ENCODE results near the gene MYO3A.
"Not testable (repeated sequence)": the region's sequence is repeated elsewhere in the genome, so short reads cannot be mapped to it uniquely, and the experiment has no call there.

GRCh38 chr10:26080971-26081370, 146.9 kb downstream of the MYO3A start:
- not testable (repeated sequence) for TF ChIP-seq CTCF (IDR thresholded peaks at IDR 0.05; ENCODE audit: low read depth, low read length, poor library complexity, severe bottlenecking); EZH2phosphoT487 (IDR thresholded peaks at IDR 0.05; ENCODE audit: borderline replicate concordance, low read length)
